ENCODE results near the gene FHOD1.

Gene FHOD1

GRCh38 chr16:67230809-67231660 is 16.2 kb downstream of the FHOD1 start:
- POLR2A ChIA-PET: interaction anchor here (1.7 to 3.0 kb wide), 2 partner anchors 13 to 16 kb away, joined by 8 to 11 read pairs; partner anchors contain the start of gene FHOD1
- no peak for DNase-seq (ENCODE audit: extremely low spot score)
- CTCF ChIA-PET: interaction anchor here (0.7 to 1.3 kb wide), 4 partner anchors 17 to 336 kb away, joined by 3 to 4 read pairs (median 3); no protein-coding TSS in a partner anchor
- TF ChIP-seq CTCF (IDR thresholded peaks at IDR 0.05; ENCODE audit: control extremely low read depth, extremely low read depth, low read depth, missing control alignments): no peak

- DNase-seq (ENCODE audit: extremely low spot score): no peak
- CTCF ChIA-PET: interaction anchor here (1.3 kb wide), 1 partner anchor 18 kb away, joined by 4 read pairs; no protein-coding TSS in a partner anchor
- POLR2A ChIA-PET: interaction anchor here (1.7 to 3.0 kb wide), 2 partner anchors 14 to 17 kb away, joined by 8 to 11 read pairs; partner anchors contain the start of gene FHOD1
- TF ChIP-seq CTCF (IDR thresholded peaks at IDR 0.05; ENCODE audit: control extremely low read depth, extremely low read depth, low read depth, missing control alignments): no peak
These were observed 17.1 kb downstream of the FHOD1 start for GRCh38 chr16:67229906-67230808.

DNA sequence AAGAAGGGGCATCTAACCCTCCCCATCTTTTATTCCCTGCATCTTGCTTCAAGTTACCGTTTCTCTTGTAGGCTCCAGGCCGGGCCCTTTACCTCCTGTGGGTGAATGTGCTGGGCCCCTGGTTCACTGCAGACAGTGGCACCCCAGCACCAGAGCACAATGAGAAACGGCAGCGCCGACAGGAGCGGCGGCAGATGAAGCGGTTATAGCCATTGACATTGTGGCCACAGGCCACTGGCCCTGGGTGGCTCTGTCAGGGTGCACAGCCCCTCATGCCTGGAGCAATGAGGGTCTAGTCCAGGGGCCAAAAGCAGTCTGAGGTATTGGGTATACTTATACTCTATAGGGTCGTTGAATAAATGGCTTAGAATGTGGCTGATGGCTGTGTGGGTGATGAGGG is 18.4 kb downstream of the FHOD1 start:
- ChIA-PET CTCF (interaction anchor here (1.5 to 3.1 kb wide), 3 partner anchors 13 to 210 kb away, joined by 4 to 22 read pairs (median 11); partner anchors contain the start of gene FHOD1), POLR2A (interaction anchor here (0.9 to 3.0 kb wide), 2 partner anchors 15 to 18 kb away, joined by 3 to 11 read pairs; partner anchors contain the start of gene FHOD1)
- no peak for DNase-seq (ENCODE audit: extremely low spot score)

DNA sequence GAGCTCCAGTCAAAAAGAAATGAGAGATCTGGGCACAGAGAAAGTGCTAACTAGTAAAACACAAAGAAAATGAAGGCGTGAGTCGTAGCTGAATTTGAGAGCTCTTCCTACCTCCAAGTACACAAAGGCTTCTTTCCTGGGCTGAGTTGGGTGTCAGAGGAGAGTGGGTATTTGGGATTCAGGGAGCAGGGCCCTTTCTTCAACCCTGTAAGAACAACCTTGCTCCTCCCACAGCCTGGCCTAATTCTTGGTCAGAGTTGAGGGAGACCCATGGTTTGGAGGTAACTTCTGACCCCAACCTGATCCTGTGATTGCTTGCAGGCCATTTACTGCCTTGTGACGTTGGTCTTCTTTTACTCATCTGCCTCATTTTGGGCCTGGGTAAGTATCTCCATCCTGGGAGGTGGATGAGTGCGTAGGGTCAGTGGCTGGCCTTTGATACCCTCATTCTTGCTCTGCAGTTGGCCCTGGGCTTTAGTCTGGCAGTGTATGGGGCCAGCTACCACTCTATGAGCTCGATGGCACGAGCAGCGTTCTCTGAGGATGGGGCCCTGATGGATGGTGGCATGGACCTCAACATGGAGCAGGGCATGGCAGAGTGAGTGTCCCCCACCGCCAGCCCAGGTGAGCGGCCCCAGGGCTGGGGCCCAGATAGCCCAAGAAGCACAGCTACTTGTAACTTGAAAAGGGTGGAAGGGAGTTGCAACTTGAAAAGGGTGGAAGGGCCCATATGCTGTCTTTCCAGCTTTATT is 19.1 kb downstream of the FHOD1 start:
- POLR2A ChIA-PET: interaction anchor here (0.7 to 3.0 kb wide), 3 partner anchors 16 to 75 kb away, joined by 3 to 11 read pairs (median 4); partner anchors contain the start of gene FHOD1
- CTCF ChIA-PET: interaction anchor here (1.1 to 3.1 kb wide), 7 partner anchors 10 to 210 kb away, joined by 4 to 22 read pairs (median 9); partner anchors contain the start of gene FHOD1
- no peak for TF ChIP-seq CTCF (IDR thresholded peaks at IDR 0.05; ENCODE audit: control extremely low read depth, extremely low read depth, low read depth, missing control alignments)
- DNase-seq (ENCODE audit: extremely low spot score): no peak

More for the DNA sequence above, 18.4 kb downstream of the FHOD1 start:
- TF ChIP-seq CTCF (IDR thresholded peaks at IDR 0.05; ENCODE audit: control extremely low read depth, extremely low read depth, low read depth, missing control alignments): no peak

DNA sequence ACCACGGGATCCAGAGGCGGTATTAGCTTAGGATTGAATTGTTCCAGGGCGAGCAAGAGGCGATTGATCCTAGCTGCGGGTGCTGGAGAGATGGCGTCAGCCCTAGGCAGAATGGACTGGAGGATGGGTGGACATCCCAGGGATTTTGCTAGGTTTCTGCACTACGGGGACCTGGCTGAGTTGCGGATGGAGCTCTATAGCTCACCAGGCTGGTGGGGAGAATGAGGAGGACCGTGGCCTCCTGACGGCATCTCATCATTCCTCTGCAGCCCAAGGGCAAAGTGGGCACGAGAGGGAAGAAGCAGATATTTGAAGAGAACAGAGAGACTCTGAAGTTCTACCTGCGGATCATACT is 19.7 kb downstream of the FHOD1 start:
- DNase-seq (ENCODE audit: extremely low spot score): no peak
- ChIA-PET CTCF (interaction anchor here (1.0 to 4.3 kb wide), 11 partner anchors 11 to 274 kb away, joined by 4 to 22 read pairs (median 8); partner anchors contain the start of genes ELMO3 and FHOD1), POLR2A (interaction anchor here (0.7 to 1.5 kb wide), 5 partner anchors 9 to 75 kb away, joined by 3 to 9 read pairs (median 7); partner anchors contain the start of gene FHOD1)
- TF ChIP-seq CTCF (IDR thresholded peaks at IDR 0.05; ENCODE audit: control extremely low read depth, extremely low read depth, low read depth, missing control alignments): no peak
